Measurements from ENCODE around the gene PYY. TPM values are rescaled to one million over a fixed set of nuclear protein-coding genes. Genes with fewer than 3 reads are reported as not detected.

PYY gene
- total RNA-seq, 1 donor from 2014 or later = not detected

GRCh38 chr17:43924558-43924957 is 29.2 kb downstream of the PYY start:
- no peaks in the 10 kb centered on the region for H3K4me1 Mint-ChIP-seq
- DNase-seq (ENCODE audit: low read depth, low spot score) = no peak
- peaks cover 45% of the 10 kb centered on the region for H3K27me3 Mint-ChIP-seq (ENCODE audit: low read depth)
- no peak overlapping the region for H3K4me3 Mint-ChIP-seq
- no peak overlapping the region for H3K27ac Mint-ChIP-seq (ENCODE audit: unreplicated experiment)
- H3K36me3 Mint-ChIP-seq (ENCODE audit: low read depth) = no peaks in the 10 kb centered on the region
- TF ChIP-seq CTCF (conservative IDR thresholded peaks at IDR 0.05) = no peak
- H3K9me3 Mint-ChIP-seq = peaks cover 3% of the 10 kb centered on the region

GRCh38 chr17:43920500-43921095 is 33.1 kb downstream of the PYY start:
- Mint-ChIP-seq H3K4me1 (no peaks in the 10 kb centered on the region), H3K27me3 (ENCODE audit: low read depth) (peaks cover 17% of the 10 kb centered on the region), H3K36me3 (ENCODE audit: low read depth) (no peaks in the 10 kb centered on the region), H3K9me3 (peaks cover 3% of the 10 kb centered on the region), H3K27ac (ENCODE audit: unreplicated experiment) (no peak overlapping the region), H3K4me3 (no peak overlapping the region)
- no peak for DNase-seq (ENCODE audit: low read depth, low spot score)
- TF ChIP-seq CTCF (conservative IDR thresholded peaks at IDR 0.05) = no peak

- Mint-ChIP-seq H3K27ac (ENCODE audit: unreplicated experiment) (no peak overlapping the region), H3K36me3 (ENCODE audit: low read depth) (no peaks in the 10 kb centered on the region), H3K9me3 (no peaks in the 10 kb centered on the region), H3K4me3 (no peak overlapping the region), H3K27me3 (ENCODE audit: low read depth) (peaks cover 6% of the 10 kb centered on the region), H3K4me1 (no peaks in the 10 kb centered on the region)
- TF ChIP-seq CTCF (conservative IDR thresholded peaks at IDR 0.05) = peak; percentile 1
- DNase-seq (ENCODE audit: low read depth, low spot score) = no peak
Observed at GRCh38 chr17:43918026-43918389, 35.7 kb downstream of the PYY start.

GRCh38 chr17:43917348-43918025 is 36.3 kb downstream of the PYY start:
- Mint-ChIP-seq H3K9me3 (no peaks in the 10 kb centered on the region), H3K27ac (ENCODE audit: unreplicated experiment) (no peak overlapping the region), H3K27me3 (ENCODE audit: low read depth) (peaks cover 5% of the 10 kb centered on the region), H3K36me3 (ENCODE audit: low read depth) (no peaks in the 10 kb centered on the region), H3K4me1 (no peaks in the 10 kb centered on the region), H3K4me3 (no peak overlapping the region)
- no peak for DNase-seq (ENCODE audit: low read depth, low spot score)
- peak; percentile 52 for TF ChIP-seq CTCF (conservative IDR thresholded peaks at IDR 0.05)

- no peak for TF ChIP-seq CTCF (conservative IDR thresholded peaks at IDR 0.05)
- Mint-ChIP-seq H3K27ac (ENCODE audit: unreplicated experiment) (no peak overlapping the region), H3K4me1 (no peaks in the 10 kb centered on the region), H3K9me3 (no peaks in the 10 kb centered on the region), H3K4me3 (no peak overlapping the region), H3K36me3 (ENCODE audit: low read depth) (no peaks in the 10 kb centered on the region), H3K27me3 (ENCODE audit: low read depth) (peaks cover 3% of the 10 kb centered on the region)
- DNase-seq (ENCODE audit: low read depth, low spot score) = no peak
Observed at GRCh38 chr17:43917016-43917347, 36.8 kb downstream of the PYY start.

Data from neural crest cell (in vitro differentiated cells).